GM21737 (cell line): ENCODE data around the gene DLL1.
"Not testable (repeated sequence)": the region's sequence is repeated elsewhere in the genome, so short reads cannot be mapped to it uniquely, and the experiment has no call there.

Source experiments
- ATAC-seq: cut with Tn5 transposase; IDR thresholded peaks from one replicate; pipeline ENCODE4 v1.9.1; 2021; ENCODE audit warnings: mild to moderate bottlenecking, moderate library complexity; ENCODE audit not compliant: unreplicated experiment

Gene DLL1

GRCh38 chr6:170269846-170270541, 20.9 kb downstream of the DLL1 start:
- ATAC-seq, result no peak

GRCh38 chr6:170269151-170269845, 21.6 kb downstream of the DLL1 start:
- no peak for ATAC-seq

GRCh38 chr6:170268216-170269129, 22.4 kb downstream of the DLL1 start:
- no peak for ATAC-seq

GRCh38 chr6:170267688-170268087, 23.2 kb downstream of the DLL1 start:
- no peak for ATAC-seq

GRCh38 chr6:170266061-170266825, 24.6 kb downstream of the DLL1 start:
- no peak for ATAC-seq

GRCh38 chr6:170265655-170266054, 25.2 kb downstream of the DLL1 start:
- no peak for ATAC-seq

GRCh38 chr6:170264644-170265043, 26.2 kb downstream of the DLL1 start:
- ATAC-seq, result not testable (repeated sequence)

- no peak for ATAC-seq
These were observed 26.8 kb downstream of the DLL1 start for GRCh38 chr6:170264086-170264485.

GRCh38 chr6:170263410-170263809, 27.5 kb downstream of the DLL1 start:
- no peak for ATAC-seq

GRCh38 chr6:170262489-170263088, 28.3 kb downstream of the DLL1 start:
- no peak for ATAC-seq

- ATAC-seq, result no peak
These were observed 29.0 kb downstream of the DLL1 start for GRCh38 chr6:170261643-170262488.

GRCh38 chr6:170260686-170261085, 30.2 kb downstream of the DLL1 start:
- no peak for ATAC-seq

GRCh38 chr6:170259278-170259677, 31.6 kb downstream of the DLL1 start:
- ATAC-seq, result no peak

- no peak for ATAC-seq
These were observed 32.5 kb downstream of the DLL1 start for GRCh38 chr6:170258407-170258806.

- ATAC-seq, result no peak
These were observed 33.5 kb downstream of the DLL1 start for GRCh38 chr6:170257376-170257775.

GRCh38 chr6:170256641-170257040, 34.2 kb downstream of the DLL1 start:
- ATAC-seq, result no peak

GRCh38 chr6:170255426-170256125, 35.3 kb downstream of the DLL1 start:
- no peak for ATAC-seq

- no peak for ATAC-seq
These were observed 36.3 kb downstream of the DLL1 start for GRCh38 chr6:170254315-170255213.
